ENCODE measurements around the gene NCKAP5L.
"Not testable (repeated sequence)": the region's sequence is repeated elsewhere in the genome, so short reads cannot be mapped to it uniquely, and the experiment has no call there.

The NCKAP5L gene

GRCh38 chr12:49828133-49829091 is at the start of gene NCKAP5L:
Gene NCKAP5L, minus strand, starts transcription at chr12:49828413. Its CDS starts 24,369 bp downstream, at chr12:49804044.
- peak; percentile 81 for DNase-seq

DNA sequence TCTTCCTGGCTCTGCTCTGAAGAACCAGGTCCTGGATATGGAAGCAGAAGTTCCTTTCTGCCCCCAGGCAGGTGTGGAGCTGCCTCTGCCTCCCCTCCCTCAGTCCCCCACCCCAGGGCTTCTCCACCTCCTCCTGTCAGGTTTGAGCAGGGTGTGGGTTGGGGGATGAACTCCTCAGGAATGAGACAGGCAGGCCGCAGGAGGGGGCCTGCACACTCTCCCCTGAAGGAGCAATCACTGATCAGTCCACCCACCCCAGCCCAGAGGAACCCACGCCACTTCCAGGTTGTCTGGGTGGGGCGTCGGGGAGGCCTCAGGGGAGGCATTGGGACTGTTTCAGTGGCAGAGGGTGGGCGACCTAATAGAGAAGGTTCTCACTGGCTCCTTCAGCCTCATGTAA is 48.9 kb upstream of the NCKAP5L start:
- DNase-seq: no peak

DNA sequence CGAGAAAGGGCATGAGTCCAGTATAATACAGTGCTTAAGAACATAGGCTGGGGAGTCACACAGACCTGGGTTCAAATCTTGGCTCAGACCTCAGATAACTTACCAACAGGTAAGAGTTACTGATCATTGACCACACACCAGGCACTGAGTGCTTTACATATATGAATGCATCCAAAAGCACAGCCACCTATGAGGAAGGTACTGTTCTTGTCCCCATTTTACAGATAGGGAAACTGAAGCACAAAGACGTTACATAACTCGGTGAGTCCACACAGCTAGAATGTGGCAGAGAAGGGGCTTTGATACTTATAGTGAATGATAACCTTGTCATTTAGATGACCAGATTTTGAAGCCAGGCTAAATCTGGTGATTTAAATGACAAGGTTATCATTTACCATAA is 47.9 kb upstream of the NCKAP5L start:
- no peak for DNase-seq

DNA sequence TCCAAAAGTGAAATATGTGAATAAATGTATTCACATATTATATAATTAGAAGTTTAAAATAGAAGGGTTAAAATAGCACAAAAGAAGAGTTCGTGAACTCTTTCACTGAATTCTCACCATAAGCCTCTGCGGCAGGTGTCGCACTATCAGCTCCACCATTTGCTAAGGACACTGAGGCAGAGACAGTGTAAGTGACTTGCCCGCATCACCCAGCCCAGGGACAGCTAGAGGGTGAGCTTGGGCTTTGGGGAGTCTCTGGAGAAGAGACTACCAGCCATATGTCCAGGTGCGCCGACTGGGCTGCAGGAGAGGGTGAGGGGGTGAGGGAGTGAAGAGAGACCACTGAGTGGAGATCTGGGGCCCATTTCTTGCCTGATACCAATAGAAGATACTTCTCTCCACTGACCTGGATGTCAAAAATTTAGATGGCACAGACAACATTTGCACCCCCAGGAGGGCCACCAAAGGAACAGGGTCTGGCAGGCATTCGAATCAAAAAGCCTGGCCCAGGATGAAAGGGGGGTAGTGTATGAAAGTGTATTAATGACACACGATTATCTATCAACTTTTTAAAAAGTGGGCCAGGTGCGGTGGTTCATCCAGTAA is 47.0 kb upstream of the NCKAP5L start:
- DNase-seq: no peak

GRCh38 chr12:49874142-49874897 is 46.1 kb upstream of the NCKAP5L start:
- DNase-seq: no peak

- DNase-seq: no peak
Observed at GRCh38 chr12:49873361-49873934, 45.2 kb upstream of the NCKAP5L start.

DNA sequence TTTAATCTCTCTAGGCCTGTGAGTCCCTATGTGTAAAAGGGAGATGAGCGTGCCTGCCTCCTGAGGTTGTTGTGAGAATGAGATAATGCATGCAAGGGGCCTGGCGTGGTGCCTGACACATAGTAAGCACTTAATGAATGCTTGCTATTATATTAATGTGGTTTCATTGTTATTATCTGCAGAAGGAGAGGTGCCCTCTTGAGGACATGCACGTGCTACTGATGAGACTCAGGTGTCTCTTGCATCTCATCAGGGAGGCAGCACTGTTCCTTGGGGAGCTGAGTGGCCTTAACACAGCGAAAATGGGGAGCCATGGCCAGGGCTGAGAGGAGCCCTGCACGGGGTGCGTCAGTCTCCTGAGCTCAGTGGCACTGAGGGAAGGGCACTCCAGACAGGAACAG is 44.6 kb upstream of the NCKAP5L start:
- DNase-seq: no peak

DNA sequence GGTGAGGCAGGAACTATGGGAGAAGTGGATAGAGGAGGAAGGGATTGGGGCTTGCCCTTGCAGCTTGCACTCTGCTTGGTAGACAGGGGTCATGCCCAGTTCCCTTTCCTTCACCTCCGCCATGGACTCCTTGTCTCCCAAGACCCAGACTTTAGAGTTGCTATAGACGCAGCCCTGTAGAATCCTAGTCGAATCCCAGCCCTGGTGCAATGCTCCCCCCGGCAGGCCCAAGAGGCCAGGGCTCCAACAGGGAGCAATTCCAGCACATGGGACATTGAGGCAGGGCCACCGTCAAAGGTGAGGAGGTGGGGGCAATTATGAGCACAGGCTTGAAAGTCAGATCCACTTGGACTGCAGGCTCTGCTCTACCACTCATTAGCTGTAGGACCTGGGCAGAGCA is 44.2 kb upstream of the NCKAP5L start:
- DNase-seq: no peak

- not testable (repeated sequence) for DNase-seq
Observed at GRCh38 chr12:49871811-49872251, 43.6 kb upstream of the NCKAP5L start.

GRCh38 chr12:49871263-49871561 is 43.0 kb upstream of the NCKAP5L start:
- no peak for DNase-seq

DNA sequence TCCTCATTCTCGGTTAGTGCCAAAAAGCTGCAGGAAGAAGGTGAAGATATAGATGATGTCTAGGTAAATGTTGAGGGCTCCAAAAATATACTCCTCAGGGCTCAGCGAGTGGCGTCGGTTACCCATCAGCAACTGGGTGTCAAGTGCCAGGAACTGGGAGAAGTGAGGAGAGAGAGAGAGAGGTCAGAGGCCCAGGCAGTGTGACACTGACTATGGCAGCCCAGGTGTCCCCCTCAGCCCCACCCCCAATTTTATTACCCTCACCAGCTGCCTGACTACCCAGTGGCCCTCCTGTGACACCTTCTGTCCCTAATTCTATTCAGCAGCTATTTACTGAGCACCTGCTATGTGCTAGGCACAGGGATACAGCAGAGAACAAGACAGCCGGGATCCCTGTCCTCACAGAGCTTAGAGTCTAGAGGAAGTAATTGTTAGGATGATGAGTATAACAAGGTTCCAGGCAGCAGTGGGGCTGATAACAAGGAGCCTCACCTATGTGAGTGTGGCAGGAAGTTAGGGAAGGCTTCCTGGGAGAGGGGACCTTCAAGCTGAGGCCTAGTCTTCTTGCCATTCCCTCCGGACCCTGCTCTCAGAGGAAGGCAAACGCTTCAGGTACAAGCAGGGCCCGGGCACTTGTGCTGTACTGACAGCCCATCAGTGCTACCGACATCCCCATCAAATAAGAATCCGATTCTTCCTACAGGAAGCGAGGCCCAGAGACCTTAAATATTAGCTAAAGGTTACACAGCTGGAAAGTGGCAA is 42.5 kb upstream of the NCKAP5L start:
- DNase-seq: no peak

DNA sequence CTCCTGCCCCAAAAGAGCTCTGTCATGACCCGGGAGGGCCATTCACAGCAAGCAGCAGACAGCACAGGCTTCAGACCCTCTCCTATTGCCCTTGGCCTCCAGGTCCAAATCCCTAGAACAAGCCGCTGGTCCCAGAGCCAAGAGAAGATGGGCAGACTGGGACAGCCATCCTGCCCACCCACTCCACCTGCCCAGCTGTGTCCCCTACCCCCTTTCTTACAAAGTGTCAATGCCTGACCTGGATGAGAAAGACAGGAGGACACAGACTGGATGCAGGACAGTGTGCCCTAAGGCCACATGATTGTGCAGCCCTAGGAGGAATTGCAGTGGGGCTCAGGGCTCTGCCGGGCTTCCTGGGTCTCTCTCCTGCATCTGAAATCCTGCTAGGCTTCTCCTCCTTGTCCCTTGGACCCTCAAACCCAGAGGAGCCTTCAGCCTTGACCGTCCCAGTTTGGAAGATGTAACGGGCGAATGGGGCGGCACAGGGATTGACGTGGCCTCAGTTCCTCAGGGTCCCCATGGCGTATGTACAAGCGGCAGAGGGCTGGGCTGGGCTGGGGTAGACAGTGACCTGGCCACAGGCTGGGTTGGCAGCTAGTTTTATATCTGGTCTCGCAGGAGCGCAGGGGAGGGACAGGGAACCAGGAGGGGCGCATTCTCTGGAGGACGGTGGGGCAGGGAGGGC is 41.7 kb upstream of the NCKAP5L start:
- DNase-seq: no peak

GRCh38 chr12:49868952-49869815 is 41.0 kb upstream of the NCKAP5L start:
- DNase-seq: peak; percentile 77

DNA sequence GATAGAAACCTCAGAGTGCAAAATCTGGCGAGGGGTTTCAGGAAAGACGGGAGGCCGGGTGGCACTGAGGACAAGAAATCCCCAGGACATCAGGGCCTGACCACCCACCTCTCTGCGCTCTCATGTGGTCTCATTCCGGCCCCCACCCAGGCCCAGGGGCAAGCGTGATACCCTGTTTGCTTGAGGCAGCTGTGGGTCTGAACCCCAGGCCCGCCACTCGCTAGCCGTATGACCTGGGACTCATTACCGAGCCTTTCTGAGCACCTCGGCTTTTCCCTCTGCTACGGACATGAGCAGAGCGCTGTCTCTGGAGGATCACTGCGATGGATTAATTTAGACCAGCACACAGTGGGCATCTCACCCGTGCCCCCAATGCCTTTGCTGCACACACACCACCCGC is 40.2 kb upstream of the NCKAP5L start:
- DNase-seq: no peak

GRCh38 chr12:49867570-49868341 is 39.5 kb upstream of the NCKAP5L start:
- DNase-seq: peak; percentile 14

DNA sequence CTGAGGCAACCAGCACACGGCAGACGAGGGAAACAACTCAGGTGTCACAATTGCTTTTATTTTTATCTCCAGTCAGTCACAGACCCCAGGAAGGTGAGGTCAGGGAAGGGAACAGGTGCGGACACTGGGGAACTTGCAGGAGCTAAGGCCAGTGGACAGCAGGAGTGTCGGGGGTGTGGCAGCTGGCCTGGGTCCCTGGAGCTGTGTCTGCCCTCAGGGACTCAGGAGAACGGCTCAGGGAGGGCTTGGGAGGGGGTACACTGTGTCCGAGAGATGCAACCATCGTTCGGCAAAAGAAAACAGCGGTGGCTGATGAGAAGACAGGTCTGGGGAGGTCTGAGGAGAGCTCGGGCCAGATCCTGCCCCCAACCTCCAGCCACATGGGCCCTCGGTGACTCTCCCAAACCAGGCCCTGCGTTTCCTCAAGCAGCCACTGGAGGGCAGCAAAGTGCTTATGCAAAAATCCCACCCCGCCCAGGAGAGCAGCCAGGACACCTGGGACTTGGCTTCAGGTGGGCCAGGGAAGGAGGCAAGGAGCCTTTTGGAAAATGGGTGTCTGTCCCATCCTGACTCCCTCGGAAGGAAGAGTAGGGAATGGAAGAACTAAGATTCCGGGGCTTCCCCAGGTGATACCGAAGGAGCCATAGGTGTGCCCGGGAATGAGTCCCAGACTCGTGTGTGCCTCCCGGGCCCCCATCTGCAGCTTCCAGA is 38.8 kb upstream of the NCKAP5L start:
- peak; percentile 43 for DNase-seq

DNA sequence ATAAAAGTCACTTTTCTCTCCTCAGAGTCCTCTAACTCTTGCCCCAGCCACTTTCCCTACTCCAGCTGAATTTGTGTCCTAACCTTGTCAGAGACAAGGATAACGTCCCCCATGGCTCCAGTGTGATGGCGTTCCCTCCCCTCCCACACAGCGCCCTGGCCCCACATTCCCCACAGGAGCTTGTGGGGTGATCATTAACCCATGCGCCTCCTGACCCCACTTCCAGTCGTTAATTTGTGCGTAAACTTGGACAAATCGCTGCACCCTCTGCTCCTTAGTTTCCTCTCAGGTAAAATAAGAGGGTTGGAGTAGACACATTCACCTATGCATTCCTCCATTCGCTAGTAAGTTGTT is 37.5 kb upstream of the NCKAP5L start:
- no peak for DNase-seq

DNA sequence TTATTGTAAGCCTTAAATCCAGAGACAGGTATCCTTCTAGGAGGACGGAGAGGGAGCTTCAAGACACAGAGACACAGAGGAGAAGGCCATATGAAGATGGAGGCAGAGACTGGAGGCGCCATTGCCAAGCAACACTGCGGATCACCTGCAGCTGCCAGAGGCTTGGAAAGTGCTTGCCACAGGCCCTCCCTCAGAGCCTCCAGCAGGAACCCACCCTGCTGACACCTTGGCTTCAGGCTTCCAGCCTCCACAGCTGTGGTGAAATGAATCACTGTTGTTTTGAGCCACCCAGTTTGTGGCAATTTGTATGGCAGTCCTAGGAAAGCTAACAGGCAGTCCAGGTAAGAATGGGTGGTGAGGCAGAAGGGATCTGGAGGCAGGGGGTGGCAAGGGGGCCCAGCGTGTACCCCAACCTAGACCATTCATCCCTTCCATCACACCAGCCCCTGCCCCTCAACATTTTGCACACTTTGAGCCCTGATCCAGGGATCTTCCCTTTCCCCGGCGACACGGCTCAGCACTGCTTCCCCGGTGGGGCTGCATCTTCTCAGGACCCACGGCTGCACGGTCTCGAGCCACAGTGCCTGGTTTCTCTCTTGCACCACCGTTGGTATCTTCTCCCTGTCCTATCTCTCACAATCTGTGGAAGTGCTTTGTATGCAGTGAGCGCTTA is 37.0 kb upstream of the NCKAP5L start:
- no peak for DNase-seq

DNA sequence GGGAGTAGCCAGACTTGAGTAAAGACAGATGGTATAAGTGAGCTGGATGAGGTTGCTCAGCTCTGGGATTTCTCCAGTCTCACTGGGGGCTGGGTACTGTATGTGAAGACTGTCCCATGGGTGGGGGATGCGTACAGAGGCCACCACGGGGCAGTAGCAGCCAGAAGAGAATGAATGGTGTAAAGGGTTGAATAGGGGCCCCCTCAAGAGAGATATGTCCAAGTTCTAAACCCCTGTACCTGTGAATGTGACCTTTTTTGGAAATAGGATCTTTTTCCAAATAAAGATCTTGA is 36.5 kb upstream of the NCKAP5L start:
- DNase-seq: peak; percentile 36
